ENCODE measurements around the gene ARSA. TPM values are rescaled to one million over a fixed set of nuclear protein-coding genes. Genes with fewer than 3 reads are reported as not detected.

Gene ARSA
- total RNA-seq, 2 experiments from 2014 or later: 12.6 to 13.5 TPM

Other genes with a start within 250 kb of the ARSA start
- gene SBF1, start 153.1 kb downstream of the ARSA start, total RNA-seq: 100 to 1,000 TPM; 101 to 102 TPM
- 1 to 10 TPM; 6.7 to 7.5 TPM for gene ADM2, start 146.6 kb downstream of the ARSA start, total RNA-seq
- under 1 TPM in 1 of 2 experiments, not detected in 1; 0.29 TPM for gene MIOX, start 141.3 kb downstream of the ARSA start, total RNA-seq
- gene LMF2, start 120.5 kb downstream of the ARSA start, total RNA-seq: 10 to 100 TPM; 59.3 to 62.6 TPM
- gene NCAPH2, start 119.9 kb downstream of the ARSA start, total RNA-seq: 100 to 1,000 TPM; 143 to 152 TPM
- gene SCO2, start 102.6 kb downstream of the ARSA start, total RNA-seq: 1 to 10 TPM; 5.0 to 6.0 TPM
- 10 to 100 TPM; 75.7 to 76.8 TPM for gene TYMP, start 98.1 kb downstream of the ARSA start, total RNA-seq
- gene KLHDC7B, start 82.3 kb downstream of the ARSA start, total RNA-seq: 10 to 100 TPM; 15.1 to 15.9 TPM
- 1 to 10 TPM; 1.3 to 1.9 TPM for gene SYCE3, start 65.2 kb downstream of the ARSA start, total RNA-seq
- gene CPT1B, start 49.7 kb downstream of the ARSA start, total RNA-seq: 10 to 100 TPM; 33.6 to 33.7 TPM
- 10 to 100 TPM; 57.3 to 60.3 TPM for gene CHKB, start 45.3 kb downstream of the ARSA start, total RNA-seq
- under 1 TPM; 0.16 to 0.21 TPM for gene MAPK8IP2, start 27.4 kb downstream of the ARSA start, total RNA-seq
- gene SHANK3, start 44.7 kb upstream of the ARSA start, total RNA-seq: under 1 TPM; 0.27 to 0.30 TPM
- not detected for gene ACR, start 110.1 kb upstream of the ARSA start, total RNA-seq
- 10 to 100 TPM; 21.1 to 25.2 TPM for gene RABL2B, start 155.5 kb upstream of the ARSA start, total RNA-seq

Measured in activated naive CD8-positive, alpha-beta T cell treated with anti-CD3 and anti-CD28 coated beads for 36 hours (primary cell).